ENCODE measurements around the gene EPS15. TPM values are rescaled to one million over a fixed set of nuclear protein-coding genes. Genes with fewer than 3 reads are reported as not detected.
"Not testable (repeated sequence)": the region's sequence is repeated elsewhere in the genome, so short reads cannot be mapped to it uniquely, and the experiment has no call there.

EPS15 gene
- total RNA-seq, 1 donor: 58.7 TPM

- no peak for TF ChIP-seq CTCF (IDR thresholded peaks at IDR 0.05; ENCODE audit: insufficient read depth, low read depth, low read length)
- no peak for DNase-seq (ENCODE audit: low read depth)
- no peak overlapping the region for H3K4me3 ChIP-seq (ENCODE audit: low read depth, low read length)
These were observed 9.3 kb downstream of the EPS15 start for GRCh38 chr1:51509773-51510172.

- no peak for TF ChIP-seq CTCF (IDR thresholded peaks at IDR 0.05; ENCODE audit: insufficient read depth, low read depth, low read length)
- H3K4me3 ChIP-seq (ENCODE audit: low read depth, low read length): no peak overlapping the region
- DNase-seq (ENCODE audit: low read depth): peak; percentile 88
These were observed 12.5 kb downstream of the EPS15 start for GRCh38 chr1:51506537-51506936.

- H3K4me3 ChIP-seq (ENCODE audit: low read depth, low read length): no peak overlapping the region
- no peak for TF ChIP-seq CTCF (IDR thresholded peaks at IDR 0.05; ENCODE audit: insufficient read depth, low read depth, low read length)
- no peak for DNase-seq (ENCODE audit: low read depth)
These were observed 14.1 kb downstream of the EPS15 start for GRCh38 chr1:51504806-51505525.

GRCh38 chr1:51501218-51501630 lies 17.8 kb downstream of the EPS15 start:
- not testable (repeated sequence) for DNase-seq (ENCODE audit: low read depth); H3K4me3 ChIP-seq (ENCODE audit: low read depth, low read length)

GRCh38 chr1:51499694-51500093 lies 19.4 kb downstream of the EPS15 start:
- DNase-seq (ENCODE audit: low read depth): no peak
- TF ChIP-seq CTCF (IDR thresholded peaks at IDR 0.05; ENCODE audit: insufficient read depth, low read depth, low read length): no peak
- no peak overlapping the region for H3K4me3 ChIP-seq (ENCODE audit: low read depth, low read length)

GRCh38 chr1:51498924-51499323 lies 20.1 kb downstream of the EPS15 start:
- no peak overlapping the region for H3K4me3 ChIP-seq (ENCODE audit: low read depth, low read length)
- DNase-seq (ENCODE audit: low read depth): no peak
- TF ChIP-seq CTCF (IDR thresholded peaks at IDR 0.05; ENCODE audit: insufficient read depth, low read depth, low read length): no peak

- no peak overlapping the region for H3K4me3 ChIP-seq (ENCODE audit: low read depth, low read length)
- DNase-seq (ENCODE audit: low read depth): no peak
These were observed 21.7 kb downstream of the EPS15 start for GRCh38 chr1:51497340-51497739.

More at GRCh38 chr1:51497340-51497739, 21.7 kb downstream of the EPS15 start:
- TF ChIP-seq CTCF (IDR thresholded peaks at IDR 0.05; ENCODE audit: insufficient read depth, low read depth, low read length): no peak
